Chondrocyte (in vitro differentiated cells): ENCODE data around the gene DPYSL5. TPM values are rescaled to one million over a fixed set of nuclear protein-coding genes. Genes with fewer than 3 reads are reported as not detected.

Source experiments
- DNase-seq: peaks from one replicate; pipeline ENCODE4 v3.0.0; 2021; ENCODE audit warnings: mixed read lengths, low spot score
- H3K27ac Mint-ChIP-seq: one replicate; pipeline ENCODE4 v1.8.0; 2021; ENCODE audit warnings: mild to moderate bottlenecking, moderate library complexity, mixed read lengths; ENCODE audit not compliant: unreplicated experiment
- H3K27me3 Mint-ChIP-seq: 2 replicates; pipeline ENCODE4 v1.8.0; 2021; ENCODE audit warnings: low read depth, mixed read lengths
- H3K36me3 Mint-ChIP-seq: 2 replicates; pipeline ENCODE4 v1.8.0; 2021; ENCODE audit warnings: low read depth, mixed read lengths
- H3K4me1 Mint-ChIP-seq: 2 replicates; pipeline ENCODE4 v1.8.0; 2021; ENCODE audit warnings: low read depth, mild to moderate bottlenecking, mixed read lengths
- H3K4me3 Mint-ChIP-seq: one replicate; pipeline ENCODE4 v1.8.0; 2021; ENCODE audit warnings: mild to moderate bottlenecking, moderate library complexity, mixed read lengths; ENCODE audit not compliant: unreplicated experiment
- H3K9me3 Mint-ChIP-seq: 2 replicates; pipeline ENCODE4 v1.8.0; 2021; ENCODE audit warnings: low read depth, mixed read lengths
- CTCF ChIP-seq: fragments of 200-600 bp; sonication (generic); IDR thresholded peaks from 2 replicates; pipeline ENCODE4 v1.5.0; 2021; ENCODE audit warnings: antibody characterized with exemption, mild to moderate bottlenecking, moderate library complexity
- total RNA-seq: library from RNA; stranded (reverse); gene quantifications from 3 replicates; pipeline ENCODE4 v1.2.1, GENCODE V29; 2021

The DPYSL5 gene
- total RNA-seq, 1 donor from 2014 or later = 0.25 TPM

- Mint-ChIP-seq H3K36me3 (peaks cover 1% of the 10 kb centered on the region), H3K4me3 (no peak overlapping the region)
Observed at GRCh38 chr2:26910176-26910575, 62.2 kb downstream of the DPYSL5 start.

GRCh38 chr2:26911911-26912861 lies 64.3 kb downstream of the DPYSL5 start:
- Mint-ChIP-seq H3K27me3 (peaks cover 21% of the 10 kb centered on the region), H3K36me3 (peaks cover 1% of the 10 kb centered on the region), H3K4me3 (peak overlapping the region; percentile 39), H3K4me1 (peaks cover 21% of the 10 kb centered on the region), H3K27ac (no peak overlapping the region), H3K9me3 (peaks cover 2% of the 10 kb centered on the region)
- no peak for TF ChIP-seq CTCF
- DNase-seq = no peak

More at GRCh38 chr2:26910176-26910575, 62.2 kb downstream of the DPYSL5 start:
- no peak for TF ChIP-seq CTCF
- Mint-ChIP-seq H3K9me3 (peaks cover 2% of the 10 kb centered on the region), H3K27ac (no peak overlapping the region), H3K27me3 (peaks cover 21% of the 10 kb centered on the region), H3K4me1 (peaks cover 21% of the 10 kb centered on the region)
- DNase-seq = no peak

- peak overlapping the region; percentile 51 for H3K27ac Mint-ChIP-seq
- DNase-seq = no peak
- TF ChIP-seq CTCF = no peak
- no peak overlapping the region for H3K4me3 Mint-ChIP-seq
- H3K4me1 Mint-ChIP-seq = peaks cover 21% of the 10 kb centered on the region
- H3K9me3 Mint-ChIP-seq = peaks cover 2% of the 10 kb centered on the region
- peaks cover 17% of the 10 kb centered on the region for H3K27me3 Mint-ChIP-seq
- peaks cover 1% of the 10 kb centered on the region for H3K36me3 Mint-ChIP-seq
Observed at GRCh38 chr2:26913606-26913998, 65.7 kb downstream of the DPYSL5 start.

GRCh38 chr2:26913999-26914658 lies 66.2 kb downstream of the DPYSL5 start:
- H3K27me3 Mint-ChIP-seq = peaks cover 16% of the 10 kb centered on the region
- TF ChIP-seq CTCF = no peak
- peak overlapping the region; percentile 51 for H3K27ac Mint-ChIP-seq
- peaks cover 2% of the 10 kb centered on the region for H3K9me3 Mint-ChIP-seq
- H3K4me3 Mint-ChIP-seq = no peak overlapping the region
- no peak for DNase-seq
- H3K4me1 Mint-ChIP-seq = peaks cover 21% of the 10 kb centered on the region
- peaks cover 1% of the 10 kb centered on the region for H3K36me3 Mint-ChIP-seq

GRCh38 chr2:26914659-26915310 lies 66.9 kb downstream of the DPYSL5 start:
- H3K27ac Mint-ChIP-seq = no peak overlapping the region
- no peak for DNase-seq
- H3K36me3 Mint-ChIP-seq = peaks cover 1% of the 10 kb centered on the region
- H3K9me3 Mint-ChIP-seq = peaks cover 2% of the 10 kb centered on the region
- H3K4me1 Mint-ChIP-seq = peaks cover 21% of the 10 kb centered on the region
- H3K27me3 Mint-ChIP-seq = peaks cover 15% of the 10 kb centered on the region
- H3K4me3 Mint-ChIP-seq = no peak overlapping the region
- TF ChIP-seq CTCF = no peak
